Fibroblast of peridontal ligament (primary cell): ENCODE results near the gene B9D1.

ENCODE experiments used
- DNase-seq: peaks from one replicate; pipeline ENCODE4 v3.0.0-alpha.2; 2010; ENCODE audit errors: extremely low read depth

The B9D1 gene

GRCh38 chr17:19319771-19320505 lies 42.6 kb downstream of the B9D1 start:
- DNase-seq: no peak

DNA sequence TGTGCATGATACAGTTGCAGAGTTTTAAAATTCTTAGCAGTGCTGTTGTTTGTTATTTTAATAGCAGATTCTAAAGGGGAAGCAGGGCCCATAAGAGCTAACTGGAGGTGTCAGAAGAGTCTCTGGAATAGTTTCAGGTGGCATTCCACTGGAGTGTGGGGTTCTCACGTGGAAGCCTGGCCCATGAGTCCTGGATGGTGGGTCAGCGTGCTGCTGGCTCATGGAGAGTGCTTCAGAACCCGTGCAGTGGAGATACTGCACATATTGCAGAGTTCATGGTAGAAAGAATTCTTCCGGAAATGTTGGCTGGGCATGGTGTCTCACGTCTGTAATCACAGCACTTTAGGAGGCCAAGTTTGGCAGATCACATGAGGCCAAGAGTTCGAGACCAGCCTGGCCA lies 43.9 kb downstream of the B9D1 start:
- DNase-seq: no peak

DNA sequence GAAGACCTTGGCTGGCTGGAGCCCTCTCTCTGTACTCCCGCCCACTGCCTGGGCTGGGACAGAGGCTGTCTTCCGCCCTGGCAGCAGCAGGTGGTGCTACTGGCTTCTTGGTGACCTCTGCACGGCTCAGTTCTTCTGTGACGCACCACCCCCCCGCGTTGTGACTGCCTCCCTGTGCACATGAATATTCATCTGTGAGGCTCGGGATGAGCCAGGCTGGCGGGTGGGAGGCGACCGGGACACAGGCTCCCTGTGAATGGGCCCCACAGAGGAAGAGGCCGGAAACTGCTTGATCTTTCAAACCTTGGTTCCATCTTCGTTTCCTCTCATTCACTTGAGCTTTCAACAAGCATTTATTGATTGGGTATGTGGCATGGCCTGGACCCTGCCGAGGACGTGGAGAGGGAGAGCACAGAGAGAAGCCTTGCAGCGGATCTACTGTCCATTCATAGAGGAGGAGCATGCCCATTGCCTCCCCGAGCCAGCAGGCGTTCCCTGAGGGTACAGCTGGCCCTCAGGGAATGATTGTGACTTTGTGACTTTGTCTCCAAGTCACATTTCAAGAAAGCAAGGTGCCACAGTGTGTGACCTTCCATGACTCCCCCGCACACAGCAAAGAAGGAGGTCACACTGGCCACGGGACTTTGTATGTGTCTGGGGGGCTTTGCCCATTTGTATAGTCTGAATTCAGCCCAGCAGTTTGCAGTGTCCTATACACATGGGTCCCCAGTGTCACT lies 45.0 kb downstream of the B9D1 start:
- DNase-seq: no peak

- DNase-seq: no peak
Measured at GRCh38 chr17:19316761-19317358, 45.7 kb downstream of the B9D1 start.

- no peak for DNase-seq
Measured at GRCh38 chr17:19315104-19315503, 47.4 kb downstream of the B9D1 start.

DNA sequence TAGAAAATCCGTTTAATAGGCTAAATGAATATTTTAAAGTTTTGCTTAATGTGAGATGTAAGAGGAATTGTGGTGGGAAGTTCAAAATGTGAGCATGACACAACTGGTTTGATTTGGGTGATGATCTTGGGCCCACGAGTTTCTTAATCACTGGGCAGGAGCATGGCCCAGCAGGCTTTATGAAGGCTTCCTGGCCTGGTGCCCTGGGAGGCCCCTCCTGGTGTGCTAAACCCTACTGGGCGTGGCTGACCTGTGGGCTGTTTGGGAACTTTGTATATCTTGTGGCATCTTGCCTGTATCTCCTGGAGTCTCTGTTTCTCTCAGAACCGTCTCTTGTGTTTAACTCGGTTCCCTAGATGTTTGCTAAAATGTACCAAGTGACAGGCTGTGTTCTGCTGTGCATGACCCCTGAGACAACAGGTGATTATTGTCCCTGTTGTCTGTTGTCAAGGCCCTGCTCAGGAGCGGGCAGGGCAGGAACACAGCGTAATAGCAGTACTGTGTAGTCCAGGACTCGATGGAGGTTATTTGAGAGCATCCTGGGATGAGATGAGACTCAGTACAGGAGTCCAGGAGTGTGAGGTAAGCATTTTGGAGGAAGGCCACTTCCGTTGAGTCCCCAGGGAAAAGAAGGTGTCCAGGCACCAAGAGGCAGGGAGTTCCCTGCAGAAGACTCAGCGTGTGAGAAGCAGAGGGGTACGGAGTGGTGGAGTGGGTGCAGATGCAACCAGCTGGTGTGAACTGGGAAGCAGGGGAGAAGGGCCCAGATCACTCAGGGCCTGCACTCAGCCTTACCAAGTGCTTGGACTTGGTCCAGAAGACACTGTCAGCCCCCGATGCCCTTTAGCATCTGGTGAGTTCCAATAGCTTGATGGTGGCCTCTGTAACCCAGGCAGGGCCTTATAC lies 48.5 kb downstream of the B9D1 start:
- no peak for DNase-seq

- no peak for DNase-seq
Measured at GRCh38 chr17:19313066-19313745, 49.3 kb downstream of the B9D1 start.

DNA sequence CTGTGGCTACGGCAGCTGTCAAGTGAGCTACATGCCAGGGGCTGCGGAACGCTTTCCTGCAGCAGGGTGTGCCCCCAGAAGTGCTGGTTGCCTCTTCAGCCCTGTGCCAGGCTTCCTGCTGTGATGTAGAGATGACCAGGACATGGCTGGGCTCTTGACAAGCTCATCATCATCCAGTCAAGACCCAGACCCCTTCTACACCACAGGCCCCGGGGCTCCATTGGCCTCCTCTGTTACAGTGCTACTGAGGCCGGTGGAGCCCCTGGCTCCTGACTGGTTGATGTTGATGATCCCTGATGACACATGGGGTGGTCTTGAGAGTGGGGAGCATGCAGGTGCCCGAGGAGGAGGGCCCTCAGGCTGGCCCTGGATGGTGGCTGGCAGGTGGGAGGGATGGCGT lies 50.1 kb downstream of the B9D1 start:
- DNase-seq: no peak

DNA sequence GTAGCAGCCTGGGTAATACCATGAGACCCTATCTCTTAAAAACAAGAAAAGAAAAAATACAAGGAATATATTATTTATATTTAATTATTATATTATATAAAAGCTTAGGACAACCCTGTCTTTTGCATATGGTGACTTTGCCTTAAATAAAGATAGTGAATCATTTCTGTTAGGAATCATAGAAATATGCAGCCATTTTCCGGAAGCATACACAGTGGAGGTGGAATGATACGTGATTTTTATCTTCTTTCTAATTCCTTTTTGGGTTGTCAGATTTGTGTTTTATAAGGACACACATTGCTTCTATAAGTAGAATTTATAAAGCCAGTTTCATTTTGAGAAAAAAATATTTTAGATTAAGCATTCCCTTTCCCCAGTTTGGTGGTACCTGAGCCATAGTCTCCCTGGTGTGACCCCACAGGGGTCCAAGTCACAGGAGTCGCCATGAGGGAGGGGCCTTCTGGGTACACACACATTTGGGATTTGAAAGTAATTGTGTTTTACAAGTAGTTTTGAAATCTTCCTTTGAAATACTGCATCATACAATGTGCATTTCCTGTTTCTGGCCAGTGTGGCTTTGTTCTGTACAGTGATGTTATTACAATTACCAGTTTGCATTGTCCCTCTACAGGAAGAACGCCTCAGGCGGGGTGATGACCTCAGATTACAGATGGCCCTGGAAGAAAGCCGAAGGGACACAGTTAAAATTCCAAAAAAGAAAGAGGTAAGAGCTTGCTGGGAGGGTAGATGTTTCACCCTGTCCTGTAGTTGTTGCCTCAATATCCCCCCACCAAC lies 50.9 kb downstream of the B9D1 start:
- DNase-seq: no peak

GRCh38 chr17:19311016-19311415 lies 51.5 kb downstream of the B9D1 start:
- DNase-seq: no peak

DNA sequence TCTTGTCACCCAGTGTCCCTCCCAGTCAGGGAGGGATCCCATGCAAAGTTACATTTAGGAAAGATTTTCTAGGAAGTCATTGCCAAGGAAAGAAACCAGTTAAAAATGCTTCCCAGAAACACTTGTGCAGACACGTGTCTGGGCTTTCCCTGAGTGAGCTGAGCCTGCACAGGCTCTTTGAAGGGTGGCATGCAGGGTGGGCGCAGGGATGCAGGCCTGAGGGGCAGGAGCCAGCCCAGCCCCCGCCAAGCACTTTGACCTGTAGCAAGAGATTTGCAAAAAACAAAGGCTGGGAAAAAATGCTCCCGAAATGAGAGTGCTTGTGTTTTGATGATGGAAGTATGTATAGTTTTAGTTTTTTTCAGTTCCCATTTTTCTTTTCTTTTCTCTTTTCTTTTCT lies 52.4 kb downstream of the B9D1 start:
- DNase-seq: no peak

GRCh38 chr17:19309701-19310100 lies 52.8 kb downstream of the B9D1 start:
- DNase-seq: no peak

GRCh38 chr17:19308398-19308797 lies 54.1 kb downstream of the B9D1 start:
- no peak for DNase-seq

- DNase-seq: no peak
Measured at GRCh38 chr17:19307521-19307920, 55.0 kb downstream of the B9D1 start.

DNA sequence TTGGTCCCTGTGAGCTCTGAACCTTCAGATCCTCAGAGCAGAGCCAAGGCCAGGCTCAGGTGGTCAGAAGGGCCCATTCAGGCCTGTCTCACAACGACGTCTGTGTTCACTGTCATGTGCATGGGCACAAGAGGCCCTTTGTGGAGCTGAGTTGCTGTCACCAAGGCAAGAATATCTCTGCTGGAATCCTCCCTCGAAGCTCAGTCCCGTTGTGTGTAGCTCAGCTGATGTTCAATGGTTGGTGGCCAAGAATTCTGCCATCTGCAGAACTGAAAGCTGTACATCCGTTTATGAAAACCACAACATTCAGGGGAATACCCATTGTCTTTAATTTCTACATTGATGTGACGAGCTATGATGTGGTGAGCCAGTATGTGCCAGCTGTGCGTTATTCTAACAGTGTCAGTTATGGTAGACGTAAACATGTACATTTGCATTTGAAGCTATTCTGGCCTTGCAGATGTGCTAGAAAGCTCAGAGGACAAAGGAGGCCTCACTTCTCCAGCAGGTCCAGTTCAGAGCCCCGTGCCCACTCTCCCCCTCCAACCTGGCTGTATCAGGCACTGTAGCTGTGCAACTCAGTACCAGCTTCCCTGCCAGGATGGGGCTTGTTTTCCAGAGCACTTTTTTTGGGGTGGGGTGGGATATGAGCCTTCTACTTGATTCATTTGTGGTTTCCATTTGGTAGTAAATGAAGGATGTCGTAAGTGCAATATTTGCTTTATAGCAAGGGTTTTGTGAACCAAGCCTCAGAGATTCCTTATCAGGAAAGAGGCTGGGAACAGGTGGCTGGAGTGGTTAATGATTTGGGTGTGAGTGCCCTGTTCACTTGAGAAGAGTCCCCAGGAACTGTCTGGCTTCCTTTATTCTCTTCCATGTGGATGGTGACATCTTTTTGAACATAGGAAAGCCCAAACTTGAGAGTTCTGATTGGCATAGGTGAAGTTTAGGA lies 56.1 kb downstream of the B9D1 start:
- peak; percentile 8 for DNase-seq

- DNase-seq: no peak
Measured at GRCh38 chr17:19305761-19306159, 56.8 kb downstream of the B9D1 start.

DNA sequence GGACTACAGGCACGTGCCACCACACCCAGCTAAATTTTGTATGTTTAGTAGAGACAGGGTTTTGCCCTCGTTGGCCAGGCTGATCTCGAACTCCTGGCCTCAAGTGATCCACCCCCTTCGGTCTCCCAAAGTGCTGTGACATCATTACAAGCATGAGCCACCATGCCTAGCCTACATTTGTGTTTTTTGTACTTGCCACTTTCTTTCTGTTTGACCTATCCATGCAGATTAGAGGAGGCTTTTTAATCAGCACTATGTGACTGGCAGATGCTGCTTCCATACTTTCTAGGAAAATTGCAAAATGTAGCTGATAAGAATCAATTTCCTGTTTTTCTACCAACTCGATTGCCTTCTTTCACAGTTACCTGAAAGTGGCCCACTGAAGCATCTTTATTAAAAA lies 57.3 kb downstream of the B9D1 start:
- no peak for DNase-seq

GRCh38 chr17:19304751-19305150 lies 57.8 kb downstream of the B9D1 start:
- no peak for DNase-seq

- peak; percentile 22 for DNase-seq
Measured at GRCh38 chr17:19304209-19304608, 58.3 kb downstream of the B9D1 start.
